Esophagus (tissue), 2 donors: Measurements from ENCODE around the gene TMEM119. TPM values are rescaled to one million over a fixed set of nuclear protein-coding genes. Genes with fewer than 3 reads are reported as not detected.
"Not testable (repeated sequence)": the region's sequence is repeated elsewhere in the genome, so short reads cannot be mapped to it uniquely, and the experiment has no call there.

ENCODE experiments used
- H3K27ac ChIP-seq, 2 donors: one replicate each; pipeline ENCODE4 v1.5.1; 2013; ENCODE audit warnings: low read depth in 2 of 2, mild to moderate bottlenecking in 2 of 2, inconsistent platforms in 1 of 2, low read length in 1 of 2, moderate library complexity in 1 of 2
- H3K27me3 ChIP-seq, 2 donors: one replicate each; pipeline ENCODE4 v1.6.1; 2013; ENCODE audit warnings: low read length in 2 of 2, control low read depth in 1 of 2, mild to moderate bottlenecking in 1 of 2; ENCODE audit not compliant: insufficient read depth in 2 of 2, control insufficient read depth in 1 of 2
- H3K36me3 ChIP-seq, 2 donors: one replicate each; pipeline ENCODE4 v1.6.1; 2013; ENCODE audit warnings: low read length in 1 of 2; ENCODE audit not compliant: control insufficient read depth in 2 of 2, insufficient read depth in 2 of 2
- H3K4me1 ChIP-seq, 2 donors: one replicate each; pipeline ENCODE4 v1.6.1; 2013; ENCODE audit warnings: low read length in 1 of 2; ENCODE audit not compliant: control insufficient read depth in 2 of 2, insufficient read depth in 2 of 2
- H3K4me3 ChIP-seq, 2 donors: one replicate each; pipeline ENCODE4 v1.5.1; 2013; ENCODE audit warnings: low read length in 2 of 2, mild to moderate bottlenecking in 2 of 2, low read depth in 1 of 2, moderate library complexity in 1 of 2
- H3K9me3 ChIP-seq, 2 donors: one replicate each; pipeline ENCODE4 v1.6.1; 2013; ENCODE audit warnings: mild to moderate bottlenecking in 2 of 2, low read depth in 1 of 2, low read length in 1 of 2, moderate library complexity in 1 of 2; ENCODE audit not compliant: control insufficient read depth in 2 of 2, insufficient read depth in 1 of 2
- WGBS, 2 donors: extraction: QIAGEN DNeasy Blood & Tissue Kit; methylation state at CpG; one replicate each; pipeline ENCODE4 v1.1.7; 2013; 5-methylcytosine and 5-hydroxymethylcytosine counted together
- polyA plus RNA-seq, 2 donors: library from polyadenylated mRNA; stranded (reverse); fragments of 200-250 nt; gene quantifications; one replicate each; pipeline ENCODE4 v1.2.3, GENCODE V29; 2013
- donor health status: healthy with polysubstance abuse.
- donor health status: Bipolar disorder and iron deficiency.

TMEM119 gene
- polyA plus RNA-seq, 2 donors: 0.54 to 0.63 TPM

DNA sequence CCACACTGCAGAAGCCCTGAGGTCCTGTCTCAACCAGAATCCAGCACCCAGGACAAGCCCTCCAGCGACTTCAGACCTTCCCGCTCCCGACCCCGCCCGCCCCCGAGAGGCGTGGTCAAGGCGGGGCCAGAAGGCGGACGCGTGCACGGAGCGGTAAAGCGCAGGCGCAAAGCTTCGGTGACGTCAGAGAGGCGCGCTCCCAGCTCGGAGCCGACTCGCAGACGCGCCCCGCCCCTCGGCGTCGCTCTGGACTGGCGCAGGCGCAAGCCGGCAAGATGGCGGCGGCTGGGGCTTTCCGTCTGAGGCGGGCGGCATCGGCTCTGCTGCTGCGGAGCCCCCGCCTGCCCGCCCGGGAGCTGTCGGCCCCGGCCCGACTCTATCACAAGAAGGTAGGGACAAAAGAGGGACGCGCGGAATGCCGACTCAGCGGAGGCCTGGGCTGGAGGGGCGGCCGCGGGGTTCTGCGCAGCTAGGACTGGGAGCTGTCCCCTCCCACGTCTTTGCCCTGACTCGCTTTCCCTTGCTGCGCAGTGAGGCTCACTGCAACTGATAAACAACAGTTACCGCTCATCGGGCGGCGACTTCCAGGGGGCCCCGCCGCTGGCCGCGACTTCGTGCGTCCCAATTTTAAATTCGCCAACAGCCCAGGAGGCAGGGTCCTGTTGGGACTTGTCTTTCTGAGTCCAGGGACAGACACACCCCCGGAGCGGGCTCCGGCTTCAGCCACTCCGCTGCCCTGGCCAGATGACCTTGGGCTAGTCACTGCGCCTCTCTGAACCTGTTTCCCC lies 35.3 kb downstream of the TMEM119 start, which contains the start of gene ISCU:
TSS of gene ISCU (plus strand) at position 249 of the 788 bp plus-strand sequence. CDS start at position 276, 27 bp downstream.
- H3K36me3 ChIP-seq: peaks cover 7 to 14% of the 10 kb centered on the region in 2 donors
- peak within 1 kb of the TSS; percentile 91 to 95 for H3K27ac ChIP-seq
- H3K4me1 ChIP-seq: peaks cover 3 to 7% of the 10 kb centered on the region in 2 donors
- H3K27me3 ChIP-seq: no peaks in the 10 kb centered on the region
- peak within 1 kb of the TSS; percentile 97 to 99 for H3K4me3 ChIP-seq
- H3K9me3 ChIP-seq: no peaks in the 10 kb centered on the region
- WGBS, 2 donors: 0% methylated on average over 64 to 72 of the region's 72 CpGs

DNA sequence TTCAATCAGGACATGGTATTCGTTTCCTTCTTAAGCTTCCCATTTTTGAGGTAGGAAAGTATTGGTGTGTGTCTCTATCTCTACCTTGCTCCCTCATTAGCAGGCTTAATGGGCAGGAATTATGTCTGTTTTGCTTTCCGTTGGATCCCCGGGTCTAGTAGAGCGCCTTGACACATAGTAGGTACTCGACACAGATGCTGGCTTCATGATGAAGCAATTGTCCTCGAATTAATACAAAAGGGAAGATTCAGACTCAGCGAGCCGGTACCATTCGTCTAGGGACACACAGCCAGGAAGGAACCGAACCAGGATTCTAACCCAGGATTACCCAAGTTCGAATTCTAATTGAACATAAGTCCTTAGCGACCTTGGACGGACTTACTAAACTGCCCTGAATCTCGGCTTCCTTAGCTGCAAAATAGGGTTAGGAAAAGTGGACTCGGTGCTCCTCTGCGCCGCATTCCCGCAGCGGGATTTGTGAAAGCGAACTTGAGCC lies 36.0 kb downstream of the TMEM119 start:
- Histone ChIP-seq H3K27me3 (no peaks in the 10 kb centered on the region), H3K4me1 (peaks cover 3 to 7% of the 10 kb centered on the region in 2 donors), H3K4me3 (peak overlapping the region; percentile 52 to 97), H3K9me3 (no peaks in the 10 kb centered on the region), H3K36me3 (peaks cover under 1 to 10% of the 10 kb centered on the region in 2 donors), H3K27ac (peak overlapping the region; percentile 68 to 85)
- 1% methylated on average over 20 of the region's 20 CpGs for WGBS, 2 donors

DNA sequence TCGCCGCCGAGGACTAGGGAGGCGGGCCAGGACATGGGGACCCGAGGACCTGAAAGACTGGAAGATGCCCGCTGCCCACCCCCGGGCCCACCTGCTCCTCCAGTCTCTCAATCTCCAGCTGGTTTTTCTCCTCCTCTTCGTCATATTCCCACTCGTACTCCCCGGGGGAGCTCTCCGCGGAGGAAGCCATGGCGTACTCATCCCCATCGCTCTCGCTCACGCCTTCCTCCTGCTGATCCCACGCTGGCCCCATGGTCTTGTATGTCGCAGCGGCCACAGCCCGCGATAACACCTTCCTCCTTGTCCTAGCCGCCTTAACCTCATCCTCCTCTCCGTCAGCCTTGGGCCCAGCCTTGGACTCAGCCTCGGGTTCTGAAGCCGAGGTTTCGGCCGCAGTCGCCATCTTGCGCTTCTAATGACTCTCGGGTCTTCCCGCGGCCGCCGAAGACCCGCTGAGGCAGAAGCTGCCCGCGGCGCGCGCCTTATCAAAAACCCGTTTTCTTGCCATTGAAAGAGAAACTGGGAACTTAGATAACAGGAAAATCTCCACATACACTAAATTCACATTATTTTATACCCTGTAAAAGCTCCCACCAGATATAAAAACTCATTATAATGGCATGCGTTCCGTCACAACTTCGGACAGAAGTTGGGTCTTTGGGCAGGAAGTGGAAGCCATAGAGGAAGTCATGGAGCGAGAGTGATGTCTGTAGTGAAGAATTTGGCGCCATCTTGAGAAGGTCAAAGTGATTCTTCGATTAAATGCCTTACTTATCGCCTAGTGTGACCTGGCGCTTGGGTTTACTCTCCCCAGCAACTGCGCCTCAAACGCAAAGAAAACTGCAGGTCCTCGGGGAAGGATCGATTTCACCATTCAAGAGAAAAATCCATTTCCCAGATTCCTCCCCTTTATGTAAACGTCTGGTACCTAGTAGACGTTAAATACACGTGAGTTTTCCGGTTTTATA lies 36.8 kb downstream of the TMEM119 start, which contains the start of gene SART3:
TSS of gene SART3 (minus strand) at position 422 of the 968 bp plus-strand sequence. CDS start at position 403, 19 bp downstream.
- no peaks in the 10 kb centered on the region for H3K9me3 ChIP-seq
- peaks cover 3 to 9% of the 10 kb centered on the region in 2 donors for H3K4me1 ChIP-seq
- WGBS, 2 donors: 0% methylated on average over 57 of the region's 57 CpGs
- H3K36me3 ChIP-seq: peaks cover 0 to 3% of the 10 kb centered on the region in 2 donors
- no peaks in the 10 kb centered on the region for H3K27me3 ChIP-seq
- H3K27ac ChIP-seq: peak within 1 kb of the TSS; percentile 87 to 95
- H3K4me3 ChIP-seq: peak within 1 kb of the TSS; percentile 97 to 99

DNA sequence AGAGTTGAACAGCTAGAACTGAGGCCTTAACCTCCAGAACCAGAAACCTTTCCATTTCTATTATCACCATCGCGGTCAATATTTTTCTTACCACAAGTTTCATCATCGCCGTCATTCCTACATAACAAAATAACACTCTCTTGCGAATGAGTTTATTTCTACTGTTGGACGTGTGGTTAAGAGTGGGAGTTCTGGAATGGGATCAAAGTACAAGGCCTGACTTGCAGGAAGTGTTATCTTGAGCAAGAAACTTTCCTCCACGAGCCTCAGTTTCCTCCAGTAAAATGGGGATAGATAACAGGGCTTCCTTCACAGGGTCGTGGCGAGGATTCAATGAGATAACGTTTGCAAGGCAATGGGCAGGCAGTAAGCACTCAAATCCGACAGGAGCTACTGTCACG lies 37.6 kb downstream of the TMEM119 start:
- WGBS, 2 donors: 1% methylated on average over 12 of the region's 12 CpGs
- Histone ChIP-seq H3K27me3 (no peaks in the 10 kb centered on the region), H3K27ac (peak overlapping the region in 1 of 2 donors; percentile 95), H3K36me3 (peaks cover 0 to 3% of the 10 kb centered on the region in 2 donors), H3K9me3 (no peaks in the 10 kb centered on the region), H3K4me1 (peaks cover 3 to 9% of the 10 kb centered on the region in 2 donors), H3K4me3 (peak overlapping the region; percentile 97 to 99)

DNA sequence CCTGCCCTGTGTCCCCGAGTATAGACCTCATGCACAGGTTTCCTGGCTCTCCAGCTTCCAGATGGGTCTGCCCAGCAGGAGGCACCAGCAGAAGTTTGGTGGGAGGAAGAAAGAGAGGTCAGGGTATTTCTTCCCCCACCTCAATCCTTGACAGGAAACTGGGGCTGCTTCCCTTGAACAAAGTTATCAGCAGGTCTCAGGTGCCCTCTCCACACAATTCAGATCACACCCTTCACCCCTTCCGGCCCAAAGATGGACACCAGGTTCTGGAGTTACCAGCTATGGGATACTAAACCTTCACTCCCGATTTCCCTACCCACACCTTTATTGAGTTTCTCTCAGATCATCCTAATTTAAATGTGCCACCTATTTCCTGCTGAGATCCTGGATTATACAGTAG lies 38.1 kb downstream of the TMEM119 start:
- H3K27me3 ChIP-seq: no peaks in the 10 kb centered on the region
- no peak overlapping the region for H3K27ac ChIP-seq
- no peaks in the 10 kb centered on the region for H3K9me3 ChIP-seq
- H3K4me1 ChIP-seq: peaks cover 3 to 9% of the 10 kb centered on the region in 2 donors
- WGBS, 2 donors: 41 to 54% methylated on average over 3 of the region's 3 CpGs
- no peaks in the 10 kb centered on the region for H3K36me3 ChIP-seq
- peak overlapping the region in 1 of 2 donors; percentile 97 for H3K4me3 ChIP-seq

DNA sequence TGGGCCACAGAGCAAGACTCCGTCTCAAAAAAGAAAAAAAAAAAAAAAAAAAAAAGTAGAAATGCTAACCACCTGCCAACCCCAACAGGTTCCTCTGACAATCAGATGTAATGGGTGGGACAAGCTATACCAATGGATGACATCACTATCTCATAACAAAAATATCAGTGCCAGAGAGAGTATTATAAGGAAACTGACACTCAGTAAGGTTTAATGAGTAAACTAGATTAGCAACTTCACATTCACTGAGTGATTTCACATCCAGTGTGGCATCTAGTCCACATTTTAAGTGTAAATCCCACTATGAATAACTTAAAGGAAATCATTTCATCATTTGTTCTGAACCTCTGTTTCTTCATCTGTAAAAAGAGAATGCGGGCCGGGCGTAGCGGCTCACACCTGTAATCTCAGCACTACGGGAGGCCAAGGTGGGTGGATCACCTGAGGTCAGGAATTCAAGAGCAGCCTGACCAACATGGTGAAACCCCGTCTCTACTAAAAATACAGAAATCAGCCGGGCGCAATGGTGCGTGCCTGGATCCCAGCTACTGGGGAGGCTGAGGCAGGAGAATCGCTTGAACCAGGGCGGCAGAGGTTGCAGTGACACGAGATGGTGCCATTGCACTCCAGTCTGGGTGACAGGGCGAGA lies 38.8 kb downstream of the TMEM119 start:
- H3K36me3 ChIP-seq: no peaks in the 10 kb centered on the region
- H3K4me1 ChIP-seq: peaks cover 3 to 9% of the 10 kb centered on the region in 2 donors
- H3K27me3 ChIP-seq: no peaks in the 10 kb centered on the region
- no peaks in the 10 kb centered on the region for H3K9me3 ChIP-seq
- 74 to 78% methylated on average over 13 of the region's 14 CpGs for WGBS, 2 donors
- H3K4me3 ChIP-seq: no peak overlapping the region
- H3K27ac ChIP-seq: no peak overlapping the region

DNA sequence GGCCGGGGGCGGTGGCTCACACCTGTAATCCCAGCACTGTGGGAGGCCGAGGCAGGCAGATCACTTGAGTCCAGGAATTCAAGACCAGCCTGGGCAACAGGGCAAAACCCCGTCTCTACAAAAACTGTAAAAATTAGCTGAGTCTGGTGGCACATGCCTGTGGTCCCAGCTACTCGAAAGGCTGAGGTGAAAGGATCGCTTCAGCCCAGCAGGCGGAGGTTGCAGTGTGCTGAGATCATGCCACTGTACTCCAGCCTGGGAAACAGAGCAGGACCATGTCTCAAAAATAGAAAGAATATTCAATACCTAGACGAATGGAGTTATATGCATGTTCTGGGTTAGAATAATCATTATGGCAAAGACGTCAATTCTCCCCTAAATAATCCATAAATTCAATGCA lies 42.5 kb downstream of the TMEM119 start:
- not testable (repeated sequence) for H3K27me3 ChIP-seq, H3K36me3 ChIP-seq, H3K27ac ChIP-seq, H3K4me3 ChIP-seq, H3K4me1 ChIP-seq, H3K9me3 ChIP-seq
- WGBS, 2 donors: 86 to 91% methylated on average over 9 of the region's 9 CpGs

DNA sequence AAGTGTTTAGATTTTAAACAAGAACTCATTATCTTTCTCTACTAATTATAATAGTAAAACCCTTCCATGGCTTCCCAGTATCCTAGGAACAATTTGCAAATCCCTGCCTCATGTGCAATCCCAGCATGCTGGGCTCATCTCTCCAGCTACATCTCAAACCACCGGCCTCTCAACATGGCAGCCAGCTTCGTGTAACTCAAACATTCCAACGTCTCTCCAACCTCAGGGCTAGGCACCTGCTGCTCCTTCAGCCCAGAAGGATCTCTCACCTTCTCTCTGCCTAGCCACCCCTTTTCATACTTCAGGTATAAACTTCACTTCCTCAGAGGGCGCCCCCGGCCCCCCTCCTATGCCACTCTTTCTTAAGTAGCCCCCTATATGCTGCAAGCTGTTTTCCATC lies 44.1 kb downstream of the TMEM119 start:
- no peaks in the 10 kb centered on the region for H3K9me3 ChIP-seq
- H3K27me3 ChIP-seq: no peaks in the 10 kb centered on the region
- peaks cover 0 to 3% of the 10 kb centered on the region in 2 donors for H3K36me3 ChIP-seq
- peaks cover 3 to 5% of the 10 kb centered on the region in 2 donors for H3K4me1 ChIP-seq
- 90 to 93% methylated on average over 5 of the region's 5 CpGs for WGBS, 2 donors
- H3K4me3 ChIP-seq: no peak overlapping the region
- H3K27ac ChIP-seq: no peak overlapping the region

DNA sequence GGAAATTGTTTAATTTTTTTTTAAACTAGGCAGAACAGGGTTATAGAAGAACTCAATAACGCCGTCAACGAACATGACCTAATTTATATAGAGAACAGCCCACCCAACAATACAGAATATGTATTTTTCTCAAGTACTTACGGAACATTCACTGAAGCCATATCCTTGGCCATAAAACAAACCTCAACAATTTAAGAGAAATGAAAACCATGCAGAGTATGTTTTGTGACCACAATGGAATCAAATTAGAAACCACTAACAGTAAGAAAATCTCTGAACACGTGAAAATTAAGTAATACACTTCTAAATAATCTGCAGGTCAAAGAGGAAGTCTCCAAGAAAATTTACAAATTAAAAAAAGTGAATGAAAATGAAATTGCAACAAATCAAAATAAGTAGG lies 46.3 kb downstream of the TMEM119 start:
- WGBS, 2 donors: 75 to 81% methylated on average over 5 of the region's 5 CpGs
- Histone ChIP-seq H3K27me3 (no peaks in the 10 kb centered on the region), H3K4me1 (no peaks in the 10 kb centered on the region), H3K36me3 (peaks cover 3% of the 10 kb centered on the region in 2 donors), H3K9me3 (no peaks in the 10 kb centered on the region), H3K27ac (no peak overlapping the region), H3K4me3 (no peak overlapping the region)
